HUES6 (cell line): ENCODE results near the gene SPSB1.

Experiments used
- H3K27ac ChIP-seq: 2 replicates; pipeline ENCODE4 v1.7.0; 2013; ENCODE audit warnings: low read depth, mild to moderate bottlenecking, low read length, inconsistent platforms
- H3K27me3 ChIP-seq: 2 replicates; pipeline ENCODE4 v1.6.1; 2013; ENCODE audit warnings: low read length; ENCODE audit not compliant: control insufficient read depth, insufficient read depth
- H3K36me3 ChIP-seq: 2 replicates; pipeline ENCODE4 v1.6.1; 2013; ENCODE audit warnings: low read length; ENCODE audit not compliant: control insufficient read depth, insufficient read depth
- H3K4me1 ChIP-seq: 2 replicates; pipeline ENCODE4 v1.6.1; 2013; ENCODE audit warnings: low read length; ENCODE audit not compliant: control insufficient read depth, insufficient read depth
- H3K4me3 ChIP-seq: 2 replicates; pipeline ENCODE4 v1.5.1; 2013; ENCODE audit warnings: low read depth, low read length
- H3K9ac ChIP-seq: one replicate; pipeline ENCODE4 v1.6.1; 2013; ENCODE audit warnings: mild to moderate bottlenecking, low read length
- H3K9me3 ChIP-seq: 2 replicates; pipeline ENCODE4 v1.6.1; 2013; ENCODE audit warnings: low read depth, low read length; ENCODE audit not compliant: control insufficient read depth, insufficient read depth

SPSB1 gene

DNA sequence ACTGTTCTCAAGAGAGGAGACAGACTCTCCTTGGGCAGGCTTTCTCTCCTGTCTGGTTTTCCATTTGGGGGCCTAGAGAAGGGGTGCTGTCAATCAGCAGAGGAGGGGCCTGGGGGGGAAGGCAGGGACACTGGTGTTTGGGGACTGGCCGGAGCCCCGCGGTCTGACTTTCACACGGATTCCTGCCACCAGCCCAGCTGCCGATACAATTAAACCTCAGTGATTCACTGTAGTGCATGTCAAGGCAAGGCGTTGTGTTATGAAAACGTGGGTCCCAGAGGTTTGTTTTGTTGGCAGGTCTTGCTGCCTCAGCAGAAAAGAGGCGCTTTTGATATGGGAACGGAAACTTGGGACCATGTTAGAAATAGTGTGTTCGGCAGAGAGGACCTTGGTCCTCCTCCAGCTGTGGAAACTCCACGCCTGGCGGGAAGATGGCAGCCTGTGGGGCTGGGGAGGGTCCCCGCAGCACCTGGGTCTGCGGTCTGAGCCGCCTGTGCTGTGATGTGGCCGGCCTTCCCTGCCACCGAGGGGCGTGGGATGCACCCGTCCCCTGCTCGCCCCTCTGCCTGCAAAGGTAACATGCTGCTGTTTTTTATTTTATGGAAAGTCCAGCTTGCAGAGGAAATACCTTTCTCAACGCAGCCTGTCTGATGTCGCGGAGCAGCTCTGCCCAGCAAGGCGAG, 47.6 kb downstream of the SPSB1 start:
- Histone ChIP-seq H3K9me3 (no peaks in the 10 kb centered on the region), H3K36me3 (no peaks in the 10 kb centered on the region), H3K27me3 (no peaks in the 10 kb centered on the region), H3K4me1 (peaks cover 11% of the 10 kb centered on the region), H3K27ac (no peak overlapping the region), H3K9ac (no peak overlapping the region), H3K4me3 (no peak overlapping the region)

- Histone ChIP-seq H3K4me3 (no peak overlapping the region), H3K9me3 (no peaks in the 10 kb centered on the region), H3K4me1 (peaks cover 11% of the 10 kb centered on the region), H3K9ac (no peak overlapping the region), H3K36me3 (no peaks in the 10 kb centered on the region), H3K27me3 (no peaks in the 10 kb centered on the region), H3K27ac (no peak overlapping the region)
Observed at GRCh38 chr1:9340864-9341263, 48.2 kb downstream of the SPSB1 start.

DNA sequence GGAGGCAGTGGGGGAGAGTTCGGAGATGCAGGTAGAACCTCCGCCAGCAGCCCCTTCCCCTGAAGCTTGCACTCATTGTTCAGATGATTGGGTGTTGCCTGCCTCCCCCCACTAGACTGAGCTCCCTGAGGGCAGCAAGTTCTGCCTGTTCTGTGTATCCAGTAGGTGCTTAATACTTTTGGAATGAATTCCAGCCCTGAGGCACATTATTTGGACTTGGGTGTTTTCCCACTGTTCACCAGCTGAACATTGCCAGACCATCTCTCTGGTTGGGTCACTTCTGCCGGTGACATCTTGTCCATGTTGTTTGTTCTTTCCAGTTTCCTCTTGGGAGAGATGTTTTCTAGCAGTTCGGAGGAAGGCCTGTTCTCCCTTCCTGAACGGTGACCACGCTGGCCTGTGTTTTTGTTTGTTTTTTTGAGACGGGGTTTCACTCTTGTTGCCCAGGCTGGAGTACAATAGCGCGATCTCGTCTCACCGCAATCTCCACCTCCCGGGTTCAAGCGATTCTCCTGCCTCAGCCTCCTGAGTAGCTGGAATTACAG, 48.7 kb downstream of the SPSB1 start:
- H3K9me3 ChIP-seq, result no peaks in the 10 kb centered on the region
- H3K36me3 ChIP-seq, result no peaks in the 10 kb centered on the region
- H3K4me1 ChIP-seq, result peaks cover 11% of the 10 kb centered on the region
- H3K4me3 ChIP-seq, result no peak overlapping the region
- H3K27me3 ChIP-seq, result no peaks in the 10 kb centered on the region
- no peak overlapping the region for H3K27ac ChIP-seq
- H3K9ac ChIP-seq, result no peak overlapping the region

DNA sequence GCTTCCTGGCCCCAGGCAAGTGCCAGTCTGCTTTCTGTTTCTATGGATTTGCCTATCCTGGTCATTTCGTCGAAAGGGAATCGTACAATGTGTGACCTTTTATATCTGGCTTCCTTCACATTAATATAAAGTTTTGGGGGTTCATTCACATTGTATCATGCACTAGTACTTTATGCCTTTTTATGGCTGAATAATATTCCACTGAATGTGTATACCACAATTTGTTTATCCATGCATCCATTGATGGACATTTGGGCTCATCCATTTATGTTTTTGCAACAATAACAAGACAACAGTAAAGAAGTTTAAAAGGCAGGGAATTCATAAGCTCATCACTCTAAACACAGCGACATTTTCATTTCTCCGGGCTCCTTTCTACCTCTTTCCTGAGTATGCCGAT, 50.6 kb downstream of the SPSB1 start:
- H3K4me1 ChIP-seq, result peaks cover 14% of the 10 kb centered on the region
- no peaks in the 10 kb centered on the region for H3K36me3 ChIP-seq
- no peak overlapping the region for H3K9ac ChIP-seq
- H3K4me3 ChIP-seq, result no peak overlapping the region
- no peaks in the 10 kb centered on the region for H3K9me3 ChIP-seq
- H3K27me3 ChIP-seq, result no peaks in the 10 kb centered on the region
- H3K27ac ChIP-seq, result no peak overlapping the region

DNA sequence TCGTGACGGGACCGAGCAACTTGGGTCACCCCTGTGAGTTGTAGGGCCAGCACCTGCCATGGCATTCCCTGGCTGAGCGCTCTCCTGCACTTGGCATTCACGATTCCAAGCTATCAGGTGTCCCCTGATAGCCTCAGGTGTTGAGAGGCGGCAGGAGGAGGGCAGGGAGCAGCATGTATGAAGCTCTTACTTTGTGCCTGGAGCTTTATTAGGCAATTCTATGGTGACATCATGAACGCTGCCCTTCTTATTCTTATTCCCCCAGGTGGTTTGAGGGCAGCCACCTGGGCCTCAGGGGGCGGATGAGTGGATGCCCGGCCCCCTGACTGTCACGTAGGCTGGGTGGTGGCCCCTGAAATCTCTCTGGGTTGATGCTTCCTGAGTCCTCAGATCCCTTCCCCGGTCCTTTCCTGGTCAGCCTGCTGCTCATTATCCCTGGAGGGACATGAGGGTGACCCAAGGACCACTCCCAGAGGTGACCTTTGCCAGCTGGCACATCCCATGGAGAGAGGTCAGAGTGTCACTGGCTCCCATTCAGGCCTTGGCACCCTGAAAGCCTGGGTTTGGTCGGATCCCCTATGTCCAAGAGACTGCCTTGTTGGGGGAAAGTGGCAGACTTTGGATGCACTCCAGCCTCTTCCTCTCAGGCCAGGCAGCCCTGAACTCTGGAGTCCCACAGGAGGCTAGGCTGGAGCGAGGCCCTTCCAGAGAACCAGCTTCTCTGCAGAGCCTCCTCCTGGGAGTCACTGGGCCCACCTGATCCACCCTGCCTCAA, 51.9 kb downstream of the SPSB1 start:
- H3K4me1 ChIP-seq, result peaks cover 20% of the 10 kb centered on the region
- no peak overlapping the region for H3K9ac ChIP-seq

GRCh38 chr1:9345471-9345870, 52.8 kb downstream of the SPSB1 start:
- H3K27me3 ChIP-seq, result no peaks in the 10 kb centered on the region
- H3K27ac ChIP-seq, result no peak overlapping the region
- no peak overlapping the region for H3K4me3 ChIP-seq
- H3K9ac ChIP-seq, result no peak overlapping the region
- no peaks in the 10 kb centered on the region for H3K9me3 ChIP-seq
- no peaks in the 10 kb centered on the region for H3K36me3 ChIP-seq
- H3K4me1 ChIP-seq, result peaks cover 20% of the 10 kb centered on the region

More for the DNA sequence above, 51.9 kb downstream of the SPSB1 start:
- Histone ChIP-seq H3K36me3 (no peaks in the 10 kb centered on the region), H3K27ac (no peak overlapping the region), H3K27me3 (no peaks in the 10 kb centered on the region), H3K4me3 (no peak overlapping the region), H3K9me3 (no peaks in the 10 kb centered on the region)

- H3K36me3 ChIP-seq, result no peaks in the 10 kb centered on the region
- no peak overlapping the region for H3K4me3 ChIP-seq
- no peaks in the 10 kb centered on the region for H3K9me3 ChIP-seq
- H3K27me3 ChIP-seq, result no peaks in the 10 kb centered on the region
- H3K9ac ChIP-seq, result no peak overlapping the region
- H3K27ac ChIP-seq, result no peak overlapping the region
- peaks cover 18% of the 10 kb centered on the region for H3K4me1 ChIP-seq
Observed at GRCh38 chr1:9345922-9346321, 53.2 kb downstream of the SPSB1 start.

DNA sequence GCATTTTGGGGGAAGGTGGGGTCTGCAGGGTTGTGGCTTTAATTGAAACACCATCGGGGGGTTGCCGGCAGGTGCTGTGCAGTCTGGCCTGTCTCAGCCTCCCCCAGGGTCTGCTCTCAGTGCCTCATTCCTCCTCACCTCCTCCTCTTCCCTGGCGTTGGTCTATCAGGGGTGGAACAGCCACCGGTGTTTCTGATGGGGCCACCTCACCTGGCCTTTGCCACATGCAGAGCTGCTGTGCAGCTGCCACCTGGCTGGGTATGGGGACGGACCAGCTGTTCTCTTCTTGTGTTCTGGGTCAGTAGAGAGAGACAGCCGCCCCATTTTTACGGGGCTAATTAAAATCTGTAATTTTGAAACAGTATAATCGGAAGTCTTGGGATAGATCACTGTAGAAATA, 53.9 kb downstream of the SPSB1 start:
- Histone ChIP-seq H3K27me3 (no peaks in the 10 kb centered on the region), H3K27ac (no peak overlapping the region), H3K9me3 (no peaks in the 10 kb centered on the region), H3K36me3 (no peaks in the 10 kb centered on the region), H3K4me1 (peaks cover 18% of the 10 kb centered on the region), H3K9ac (no peak overlapping the region), H3K4me3 (no peak overlapping the region)

DNA sequence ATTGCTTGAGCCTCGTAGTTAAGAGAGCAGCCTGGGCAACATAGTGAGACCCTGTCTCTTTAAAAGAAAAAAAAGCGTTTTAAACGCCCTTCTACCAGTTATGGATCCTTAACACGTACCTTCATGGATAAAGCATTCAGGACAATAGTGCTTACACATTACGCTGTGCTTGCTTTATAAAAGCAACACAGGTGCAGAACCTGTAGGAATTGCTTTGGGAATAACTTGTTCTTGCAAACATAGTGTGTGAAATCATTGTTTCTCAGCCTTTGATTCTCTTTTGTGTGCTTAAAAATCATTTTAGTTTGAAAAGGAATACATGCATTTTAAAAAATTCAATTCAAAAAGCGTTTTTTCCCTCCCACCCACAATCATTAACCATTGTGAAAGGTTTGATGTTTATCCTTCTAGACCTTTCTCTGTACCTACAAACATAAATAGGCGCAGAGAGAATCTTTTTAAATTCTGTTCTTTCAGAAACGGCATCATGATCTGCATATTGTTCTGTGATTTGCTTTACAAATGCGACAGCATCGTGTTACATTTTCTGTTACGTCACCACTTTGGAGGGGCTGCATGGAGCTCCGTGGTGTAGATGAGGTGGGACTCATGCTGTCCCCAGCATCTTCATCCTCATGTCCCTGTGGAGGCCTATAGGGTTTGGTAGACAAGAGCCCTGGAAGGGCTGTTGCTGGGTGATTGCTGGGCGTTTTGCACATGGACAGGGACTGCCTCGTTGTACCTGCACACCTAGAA, 54.6 kb downstream of the SPSB1 start:
- no peak overlapping the region for H3K27ac ChIP-seq
- H3K4me3 ChIP-seq, result no peak overlapping the region
- H3K27me3 ChIP-seq, result no peaks in the 10 kb centered on the region
- peaks cover 22% of the 10 kb centered on the region for H3K4me1 ChIP-seq
- no peaks in the 10 kb centered on the region for H3K36me3 ChIP-seq
- no peaks in the 10 kb centered on the region for H3K9me3 ChIP-seq
- no peak overlapping the region for H3K9ac ChIP-seq

GRCh38 chr1:9349331-9349851, 56.7 kb downstream of the SPSB1 start:
- Histone ChIP-seq H3K4me1 (peaks cover 23% of the 10 kb centered on the region), H3K9me3 (no peaks in the 10 kb centered on the region), H3K27me3 (no peaks in the 10 kb centered on the region), H3K9ac (no peak overlapping the region), H3K36me3 (no peaks in the 10 kb centered on the region), H3K27ac (no peak overlapping the region), H3K4me3 (no peak overlapping the region)
